Measurements from ENCODE around the gene GPR18. TPM values are rescaled to one million over a fixed set of nuclear protein-coding genes. Genes with fewer than 3 reads are reported as not detected.

The GPR18 gene
- total and polyA plus RNA-seq, 9 of the 15 experiments (the other 6 are each of a cell fraction or from before 2014, with no cell fraction given) = 0.75 TPM; not detected in 8

- TF ChIP-seq KAT8 (IDR thresholded peaks at IDR 0.05; ENCODE audit: low read depth) (no peak), MNT (conservative IDR thresholded peaks at IDR 0.05) (no peak)
These were observed 36.8 kb upstream of the GPR18 start (continued) for GRCh38 chr13:99294958-99295357.

DNA sequence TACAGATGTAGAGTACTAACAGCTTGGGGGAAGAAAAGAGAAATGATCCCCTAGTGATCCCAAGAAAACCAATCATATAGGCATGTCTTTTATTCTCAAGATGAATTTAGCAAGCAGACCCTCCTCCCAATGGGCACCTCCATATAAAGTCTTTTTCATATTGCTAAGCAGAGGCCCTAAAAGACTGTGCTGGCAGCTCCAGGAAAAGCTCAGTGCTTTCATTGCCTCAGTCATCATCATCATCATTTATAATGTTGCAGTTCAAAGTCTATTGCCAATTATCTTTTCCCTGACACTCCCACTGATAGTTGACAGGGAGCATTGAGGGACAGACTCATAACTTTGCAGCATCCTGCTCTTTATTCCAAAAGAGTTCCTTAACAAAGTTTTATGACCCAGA is 36.0 kb upstream of the GPR18 start:
- Histone ChIP-seq H4K20me1 (replicated peaks; ENCODE audit: control insufficient read depth, insufficient read depth, low read length) (no peaks in the 10 kb centered on the region), H3K79me2 (ENCODE audit: control insufficient read depth, insufficient read depth, low read length) (peaks cover 5% of the 10 kb centered on the region; the same call in 1 of the 3 replicates), H3K27ac (ENCODE audit: extremely low read depth, low read depth, low read length) (no peak overlapping the region), H3K4me1 (replicated peaks in 1 of 2; ENCODE audit: control insufficient read depth in 2 of 2, insufficient read depth in 2 of 2, low read length in 2 of 2) (peaks cover 0 to 3% of the 10 kb centered on the region in 2 experiments; a peak in 1 of 5 replicates), H3K4me3 (no peak overlapping the region), H3K9ac (ENCODE audit: insufficient read depth in 1 of 2, low read depth in 2 of 2, low read length in 2 of 2) (no peak overlapping the region), H3K9me3 (replicated peaks; ENCODE audit: control insufficient read depth, insufficient read depth, low read depth, low read length) (no peaks in the 10 kb centered on the region), H3K9me1 (ENCODE audit: control insufficient read depth, insufficient read depth, low read length) (no peaks in the 10 kb centered on the region), H3K36me3 (ENCODE audit: control insufficient read depth, insufficient read depth, low read length) (peaks cover 14% of the 10 kb centered on the region), H2AFZ (ENCODE audit: low read depth, low read length) (no peak overlapping the region), H3K4me2 (ENCODE audit: insufficient read depth, low read length) (no peak overlapping the region), H3K27me3 (ENCODE audit: control insufficient read depth in 2 of 2, insufficient read depth in 2 of 2, low read length in 2 of 2) (no peaks in the 10 kb centered on the region)
- ChIA-PET CTCF (ENCODE audit: low intra/inter-chr PET ratio) (no interaction called here), POLR2A (interaction anchor here (1.4 kb wide), 1 partner anchor 8 kb away, joined by 5 read pairs; no protein-coding TSS in a partner anchor)
- in situ Hi-C loops (cut with MboI) (no loop called here), intact Hi-C loops (cut with micrococcal nuclease) (no loop called here)
- TF ChIP-seq KLF6 (CRISPR knock-in tag; IDR thresholded peaks at IDR 0.05; ENCODE audit: borderline replicate concordance) (no peak), ZNF3 (CRISPR knock-in tag; IDR thresholded peaks at IDR 0.05) (no peak), ZC3H8 (IDR thresholded peaks at IDR 0.05) (no peak), GTF2F1 (IDR thresholded peaks at IDR 0.05; ENCODE audit: low read depth, low read length) (no peak), NFATC3 (IDR thresholded peaks at IDR 0.05) (no peak), THRAP3 (IDR thresholded peaks at IDR 0.05; ENCODE audit: borderline replicate concordance) (no peak), PPARD (CRISPR knock-in tag; IDR thresholded peaks at IDR 0.05) (no peak), RAD51 (IDR thresholded peaks at IDR 0.05; ENCODE audit: borderline replicate concordance, low read depth) (no peak)
- ATAC-seq (no peak), DNase-seq (ENCODE audit: extremely low read depth in 1 of 4, low spot score in 3 of 4) (no peak), FAIRE-seq (no peak)
- no TSS peak for BruUV-seq (replicated peaks)
